ENCODE measurements around the gene SBF2.
"Not testable (repeated sequence)": the region's sequence is repeated elsewhere in the genome, so short reads cannot be mapped to it uniquely, and the experiment has no call there.

SBF2 gene

GRCh38 chr11:10017050-10017449, 277.0 kb downstream of the SBF2 start:
- no peak for DNase-seq (ENCODE audit: low spot score)

- DNase-seq (ENCODE audit: low spot score): no peak
Observed at GRCh38 chr11:10012068-10012467, 282.0 kb downstream of the SBF2 start.

GRCh38 chr11:10005955-10006525, 288.0 kb downstream of the SBF2 start:
- no peak for DNase-seq (ENCODE audit: low spot score)

GRCh38 chr11:10004526-10005113, 289.4 kb downstream of the SBF2 start:
- no peak for DNase-seq (ENCODE audit: low spot score)

GRCh38 chr11:10002221-10002620, 291.8 kb downstream of the SBF2 start:
- DNase-seq (ENCODE audit: low spot score): no peak

- no peak for DNase-seq (ENCODE audit: low spot score)
Observed at GRCh38 chr11:9992306-9992705, 301.7 kb downstream of the SBF2 start.

- no peak for DNase-seq (ENCODE audit: low spot score)
Observed at GRCh38 chr11:9990221-9990973, 303.6 kb downstream of the SBF2 start.

GRCh38 chr11:9987303-9987702, 306.7 kb downstream of the SBF2 start:
- not testable (repeated sequence) for DNase-seq (ENCODE audit: low spot score)

- no peak for DNase-seq (ENCODE audit: low spot score)
Observed at GRCh38 chr11:9982796-9983579, 311.0 kb downstream of the SBF2 start.

GRCh38 chr11:9982127-9982795, 311.8 kb downstream of the SBF2 start:
- no peak for DNase-seq (ENCODE audit: low spot score)

GRCh38 chr11:9980931-9981330, 313.1 kb downstream of the SBF2 start:
- DNase-seq (ENCODE audit: low spot score): no peak

GRCh38 chr11:9977554-9977953, 316.5 kb downstream of the SBF2 start:
- no peak for DNase-seq (ENCODE audit: low spot score)

GRCh38 chr11:9974375-9974774, 319.6 kb downstream of the SBF2 start:
- no peak for DNase-seq (ENCODE audit: low spot score)

GRCh38 chr11:9973921-9974320, 320.1 kb downstream of the SBF2 start:
- DNase-seq (ENCODE audit: low spot score): no peak

- peak; percentile 50 for DNase-seq (ENCODE audit: low spot score)
Observed at GRCh38 chr11:9972989-9973388, 321.0 kb downstream of the SBF2 start.

GRCh38 chr11:9971894-9972293, 322.1 kb downstream of the SBF2 start:
- DNase-seq (ENCODE audit: low spot score): no peak

GRCh38 chr11:9969068-9969467, 325.0 kb downstream of the SBF2 start:
- no peak for DNase-seq (ENCODE audit: low spot score)

GRCh38 chr11:9962722-9963121, 331.3 kb downstream of the SBF2 start:
- DNase-seq (ENCODE audit: low spot score): no peak

- no peak for DNase-seq (ENCODE audit: low spot score)
Observed at GRCh38 chr11:9957072-9957471, 336.9 kb downstream of the SBF2 start.

- DNase-seq (ENCODE audit: low spot score): no peak
Observed at GRCh38 chr11:9956483-9956882, 337.5 kb downstream of the SBF2 start.

- no peak for DNase-seq (ENCODE audit: low spot score)
Observed at GRCh38 chr11:9955391-9955790, 338.6 kb downstream of the SBF2 start.

- no peak for DNase-seq (ENCODE audit: low spot score)
Observed at GRCh38 chr11:9953994-9954626, 339.9 kb downstream of the SBF2 start.

All from CD4-positive, alpha-beta T cell treated with Interleukin-2 at 100 ng/mL for 4 hours (primary cell).